HG03103 (cell line): ENCODE results near the gene HGF.

Experiments
- ATAC-seq: cut with Tn5 transposase; IDR thresholded peaks from one replicate; pipeline ENCODE4 v1.9.1; 2021; ENCODE audit warnings: low read depth; ENCODE audit not compliant: unreplicated experiment

The HGF gene

GRCh38 chr7:81687062-81687461, 82.8 kb downstream of the HGF start:
- ATAC-seq: no peak

- ATAC-seq: no peak
Measured at GRCh38 chr7:81685270-81685868, 84.5 kb downstream of the HGF start.

- no peak for ATAC-seq
Measured at GRCh38 chr7:81684514-81685269, 85.2 kb downstream of the HGF start.

GRCh38 chr7:81684033-81684432, 85.8 kb downstream of the HGF start:
- no peak for ATAC-seq

- ATAC-seq: no peak
Measured at GRCh38 chr7:81682873-81683272, 87.0 kb downstream of the HGF start.

- no peak for ATAC-seq
Measured at GRCh38 chr7:81680120-81680519, 89.7 kb downstream of the HGF start.

- ATAC-seq: no peak
Measured at GRCh38 chr7:81676813-81677212, 93.0 kb downstream of the HGF start.

- ATAC-seq: no peak
Measured at GRCh38 chr7:81676105-81676811, 93.6 kb downstream of the HGF start.

GRCh38 chr7:81674431-81674830, 95.4 kb downstream of the HGF start:
- no peak for ATAC-seq

- ATAC-seq: no peak
Measured at GRCh38 chr7:81672872-81673271, 97.0 kb downstream of the HGF start.

GRCh38 chr7:81669476-81670105, 100.3 kb downstream of the HGF start:
- no peak for ATAC-seq

- ATAC-seq: no peak
Measured at GRCh38 chr7:81666209-81666608, 103.6 kb downstream of the HGF start.

GRCh38 chr7:81665236-81665635, 104.6 kb downstream of the HGF start:
- no peak for ATAC-seq

GRCh38 chr7:81664304-81664703, 105.5 kb downstream of the HGF start:
- no peak for ATAC-seq

- ATAC-seq: no peak
Measured at GRCh38 chr7:81662531-81662930, 107.3 kb downstream of the HGF start.

GRCh38 chr7:81659697-81660395, 110.0 kb downstream of the HGF start:
- no peak for ATAC-seq

- no peak for ATAC-seq
Measured at GRCh38 chr7:81657551-81657950, 112.3 kb downstream of the HGF start.

GRCh38 chr7:81655271-81655670, 114.6 kb downstream of the HGF start:
- ATAC-seq: no peak

GRCh38 chr7:81652225-81652624, 117.6 kb downstream of the HGF start:
- no peak for ATAC-seq
